NCI-H524 treated with DMSO at 0.1 percent for 48 hours (cell line): ENCODE data around the gene RBKS.

Experiments used
- DNase-seq: peaks from one replicate; lab custom pipeline; 2025; lab: John Stamatoyannopoulos, UW

The RBKS gene

DNA sequence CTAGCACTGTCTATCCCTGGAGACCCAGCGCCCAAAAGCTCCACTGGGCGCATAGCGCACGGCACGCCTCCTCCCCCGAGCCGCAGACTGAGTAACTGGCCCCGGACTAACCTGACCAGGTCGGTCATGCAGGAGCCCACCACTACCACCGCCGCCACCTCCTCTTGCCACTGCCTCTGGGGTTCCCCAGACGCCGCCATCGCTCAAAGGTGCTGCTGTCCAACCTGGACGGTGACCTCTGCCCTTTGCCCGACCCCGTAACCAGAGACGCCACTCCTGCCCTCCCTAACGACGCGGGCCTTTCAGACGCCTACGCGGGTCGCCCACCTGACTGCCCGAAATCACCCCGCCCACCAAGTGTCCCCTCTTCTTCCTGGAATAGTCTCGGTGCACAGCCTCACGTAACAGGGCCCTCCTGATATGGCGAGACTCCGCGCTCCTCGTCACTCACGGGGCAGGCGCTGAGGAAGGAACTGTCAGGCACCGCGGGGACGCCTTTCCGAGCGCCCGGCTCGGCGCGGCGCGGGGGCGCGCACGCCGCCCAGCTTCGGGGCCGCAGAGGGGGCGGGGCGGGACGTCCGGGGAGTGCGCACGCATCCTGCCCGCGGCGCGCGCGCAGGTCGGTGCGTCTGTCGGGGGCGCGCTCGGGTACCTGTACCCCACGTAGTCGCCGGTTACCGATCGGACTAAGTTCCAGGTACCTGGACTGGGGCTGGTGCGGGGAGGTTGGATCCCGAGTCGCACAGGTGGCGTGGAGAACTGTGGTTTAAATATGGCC is at the start of gene RBKS, which contains the start of gene BABAM2:
RBKS (minus strand) TSS at position 242 of the 778 bp plus-strand sequence; CDS start at position 200, 42 bp downstream.
BABAM2 (plus strand) TSS at position 584 of the 778 bp plus-strand sequence. CDS start 3,828 bp downstream, outside the sequence.
- no peak for DNase-seq

DNA sequence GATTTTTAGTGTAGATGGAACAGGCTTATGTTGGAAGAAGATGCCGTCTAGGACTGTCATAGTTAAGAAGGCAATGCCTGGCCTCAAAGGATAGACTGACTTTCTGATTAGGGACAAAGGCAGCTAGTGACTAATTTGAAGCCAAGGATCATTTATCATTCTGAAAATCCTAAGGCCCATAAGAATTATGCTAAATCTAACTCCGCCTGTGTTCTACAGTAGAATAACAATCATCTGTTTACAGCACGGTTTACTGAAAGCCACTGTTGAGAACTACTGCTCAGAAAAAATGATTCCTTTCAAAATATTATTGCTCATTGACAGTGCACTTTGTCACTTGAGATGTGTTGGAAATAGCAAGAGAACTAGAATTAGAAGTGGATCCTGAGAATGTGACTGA is 44.8 kb upstream of the RBKS start:
- DNase-seq, result no peak

DNA sequence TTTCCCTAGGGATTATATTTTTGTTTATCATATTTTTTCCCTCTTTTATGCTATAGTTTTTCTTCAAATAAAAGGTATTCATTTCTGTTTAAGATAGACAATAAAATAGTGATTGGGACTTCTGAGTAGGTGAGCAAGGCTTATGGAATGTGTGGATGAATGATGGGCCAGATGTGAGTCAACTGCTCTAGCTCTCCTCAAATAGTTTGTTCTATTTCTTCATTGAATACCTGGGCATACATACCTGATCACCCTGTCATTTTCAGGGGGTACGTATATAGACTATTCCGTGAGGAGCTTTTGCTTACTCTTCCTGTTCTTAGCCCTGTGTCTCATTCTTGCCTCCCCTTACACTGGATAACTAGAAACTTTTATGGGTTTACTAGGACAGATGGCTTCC is 42.2 kb upstream of the RBKS start:
- no peak for DNase-seq

DNA sequence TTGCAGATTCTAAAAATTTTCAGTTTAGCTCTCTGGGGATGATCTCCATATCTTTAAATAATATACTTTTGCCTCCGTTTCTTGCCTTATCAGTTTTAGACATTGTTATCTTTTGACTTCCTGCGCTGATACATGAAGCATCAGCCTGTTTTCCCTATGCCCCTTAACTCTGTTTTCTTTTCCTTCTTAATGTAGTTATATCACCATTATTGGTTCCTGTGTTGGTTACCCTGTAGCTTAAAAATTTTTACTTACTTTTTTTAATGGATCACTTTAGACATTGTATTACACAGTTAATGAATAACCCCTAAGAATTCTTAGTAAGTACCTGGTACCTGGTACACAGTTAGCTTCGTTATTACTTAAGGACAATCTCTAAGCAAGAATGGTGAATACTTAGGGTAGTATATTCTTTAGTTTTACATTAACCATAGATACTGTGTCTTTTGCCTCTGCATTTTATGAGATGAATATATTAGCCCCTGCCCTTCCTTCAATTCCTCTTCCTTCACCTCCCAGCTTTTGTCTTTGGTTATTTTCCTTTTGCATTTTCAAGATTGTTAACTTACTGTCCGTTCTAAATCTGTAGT is 41.3 kb upstream of the RBKS start:
- no peak for DNase-seq

DNA sequence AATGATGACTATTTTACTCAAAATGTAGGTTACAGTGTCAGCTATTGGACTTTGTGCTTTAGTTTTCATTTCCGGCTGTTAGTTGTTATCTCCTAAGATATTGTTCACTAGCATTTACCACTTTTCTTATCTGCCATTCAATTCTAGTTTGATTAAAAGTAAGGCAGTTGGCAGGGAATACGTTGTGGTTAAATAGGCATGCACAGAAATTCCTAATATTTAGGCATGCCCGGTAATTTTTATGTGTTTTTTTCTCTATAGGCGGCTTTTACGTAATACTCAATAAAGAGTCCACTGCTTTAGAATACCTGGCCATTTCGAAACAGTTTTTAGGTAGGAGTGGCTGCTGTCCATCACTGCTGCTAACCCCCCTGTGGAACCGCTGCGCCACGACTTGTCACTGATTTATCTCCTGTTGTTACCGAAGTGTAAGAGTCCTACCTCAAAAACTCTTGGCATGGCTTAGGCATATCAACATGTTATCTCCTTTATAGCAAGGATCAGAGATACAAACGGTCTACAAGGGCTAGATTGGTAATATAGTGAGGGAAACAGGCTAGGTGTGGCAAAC is 39.8 kb upstream of the RBKS start:
- DNase-seq, result no peak

DNA sequence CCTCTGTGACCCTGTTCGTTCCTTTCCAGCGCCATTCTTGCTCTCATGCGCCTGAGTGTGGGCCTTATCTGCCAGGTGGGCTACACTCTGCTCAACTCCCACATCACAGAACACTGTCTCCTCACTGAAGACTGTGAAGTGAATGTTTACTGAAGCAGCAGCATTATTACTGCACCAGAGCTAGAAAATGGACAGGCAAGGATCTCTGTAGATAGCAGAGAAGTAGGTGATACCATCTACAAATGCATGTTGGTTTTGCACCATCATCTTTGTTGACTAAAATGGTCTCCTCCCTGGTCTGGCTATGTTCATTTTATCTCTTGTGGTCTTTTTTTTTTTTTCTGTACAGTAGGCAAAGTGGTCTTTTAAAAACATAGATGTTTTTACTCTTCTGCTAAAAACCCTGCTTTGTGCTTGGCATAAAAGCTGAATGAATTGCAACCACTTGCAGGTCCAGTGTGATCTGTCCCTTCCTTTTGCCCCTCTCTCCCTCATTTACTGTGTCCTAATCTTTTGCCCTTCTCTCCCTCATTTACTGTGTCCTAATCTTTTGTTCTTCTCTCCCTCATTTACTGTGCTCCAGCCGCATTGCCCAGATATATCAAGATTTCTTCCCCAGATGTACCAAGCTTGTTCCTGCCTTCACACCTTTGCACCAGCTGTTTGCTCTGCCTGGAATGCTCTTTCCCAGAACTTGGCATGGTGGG is 35.7 kb upstream of the RBKS start:
- no peak for DNase-seq

DNA sequence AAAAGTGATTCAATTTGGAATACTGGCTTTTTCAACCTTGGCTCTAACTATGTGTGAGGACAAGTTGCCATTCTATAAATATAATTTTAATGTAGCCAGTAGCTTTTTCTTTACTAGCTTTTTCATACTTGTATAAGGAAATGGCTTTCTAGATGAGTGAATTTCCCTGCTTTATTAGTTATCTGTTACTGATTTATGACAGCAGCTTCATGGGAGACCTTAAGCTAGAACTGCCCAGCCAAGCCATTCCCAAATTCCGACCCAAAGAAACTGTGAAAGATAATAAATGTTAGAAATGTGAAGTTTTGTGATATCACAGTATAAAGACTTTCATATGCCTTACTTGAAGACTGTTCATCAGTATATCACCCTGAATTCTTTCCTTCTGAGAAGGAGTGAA is 32.7 kb upstream of the RBKS start:
- no peak for DNase-seq

DNA sequence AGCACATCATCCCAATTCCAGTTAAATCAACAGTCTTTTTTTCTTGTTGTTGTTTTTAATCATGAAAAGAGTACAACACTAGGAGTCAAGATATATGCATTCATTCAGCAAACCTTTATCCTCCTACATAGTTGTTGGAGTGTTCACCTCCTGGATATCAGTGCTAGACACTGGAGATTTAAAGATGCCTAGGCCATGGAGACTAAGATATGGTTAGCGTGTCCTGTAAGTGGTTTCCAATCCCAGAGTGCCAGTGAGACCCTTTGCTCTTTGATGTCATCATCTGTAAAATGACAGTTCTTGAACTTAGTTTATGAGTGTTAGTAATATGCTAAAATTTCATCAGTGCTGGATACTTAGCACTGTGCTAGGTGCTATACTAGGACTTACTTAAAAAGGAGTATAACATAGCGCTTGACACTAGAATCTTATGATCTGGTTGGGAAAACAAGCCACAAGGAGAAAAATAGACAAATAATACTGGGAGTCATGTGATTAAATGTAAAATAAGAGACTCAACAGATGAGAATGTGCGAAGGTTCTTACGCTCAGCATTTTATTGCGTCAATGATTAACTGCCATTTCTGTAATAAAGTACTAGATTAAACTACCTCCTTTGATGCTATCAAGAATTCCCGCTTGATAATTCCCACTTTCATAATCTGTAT is 31.8 kb upstream of the RBKS start:
- no peak for DNase-seq

DNA sequence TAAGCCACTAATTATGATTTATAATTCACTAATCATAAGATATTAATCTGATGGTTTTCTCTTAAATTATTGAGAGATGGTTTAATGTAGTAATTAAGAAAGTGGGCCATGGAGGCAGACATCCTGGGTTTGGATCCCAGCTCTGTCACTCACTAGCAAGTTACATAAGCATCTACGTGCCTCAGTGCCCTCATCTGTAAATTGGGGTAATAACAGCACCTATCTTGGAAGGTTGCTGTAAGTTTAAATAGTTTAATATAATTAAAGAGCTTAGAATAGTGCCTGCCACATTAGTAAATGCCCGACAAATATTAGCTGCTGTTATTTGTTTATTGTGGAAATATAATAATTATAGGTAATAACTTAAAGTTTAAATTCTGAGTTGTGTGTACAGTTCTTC is 31.2 kb upstream of the RBKS start:
- no peak for DNase-seq

DNA sequence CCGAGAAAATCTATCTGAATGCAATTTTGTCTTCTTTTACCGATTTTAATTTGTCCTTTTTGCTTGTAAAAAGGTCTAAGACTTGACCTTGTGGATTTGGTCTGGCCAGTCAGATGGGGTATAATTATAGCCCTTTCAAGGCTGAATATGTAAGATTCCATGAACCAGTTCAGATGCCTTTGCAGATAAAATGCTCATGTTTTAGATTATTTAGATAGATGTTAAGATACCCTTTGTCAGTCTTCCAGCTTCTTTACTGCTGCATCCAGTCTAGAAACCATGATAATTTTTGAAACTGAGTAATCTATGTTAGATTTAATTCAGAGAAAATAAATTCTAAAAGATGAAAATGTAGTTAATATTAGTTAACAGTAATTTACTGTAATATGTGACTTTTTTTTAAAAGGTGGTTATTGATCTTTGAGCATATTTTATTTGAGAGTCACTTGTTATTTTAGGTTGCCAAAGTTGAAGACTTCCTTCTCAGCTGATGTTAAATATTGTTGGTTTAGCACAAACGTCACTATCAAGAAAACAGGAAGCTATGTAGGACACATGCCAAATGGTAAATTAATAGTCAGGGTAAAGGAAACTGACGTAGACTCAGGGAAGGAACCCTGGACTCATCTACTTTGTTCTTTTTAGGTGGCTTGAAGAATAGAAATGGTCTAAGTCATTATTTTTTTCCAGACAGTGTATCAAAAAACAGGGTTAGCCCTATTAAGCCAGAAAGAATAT is 30.1 kb upstream of the RBKS start:
- DNase-seq, result no peak

DNA sequence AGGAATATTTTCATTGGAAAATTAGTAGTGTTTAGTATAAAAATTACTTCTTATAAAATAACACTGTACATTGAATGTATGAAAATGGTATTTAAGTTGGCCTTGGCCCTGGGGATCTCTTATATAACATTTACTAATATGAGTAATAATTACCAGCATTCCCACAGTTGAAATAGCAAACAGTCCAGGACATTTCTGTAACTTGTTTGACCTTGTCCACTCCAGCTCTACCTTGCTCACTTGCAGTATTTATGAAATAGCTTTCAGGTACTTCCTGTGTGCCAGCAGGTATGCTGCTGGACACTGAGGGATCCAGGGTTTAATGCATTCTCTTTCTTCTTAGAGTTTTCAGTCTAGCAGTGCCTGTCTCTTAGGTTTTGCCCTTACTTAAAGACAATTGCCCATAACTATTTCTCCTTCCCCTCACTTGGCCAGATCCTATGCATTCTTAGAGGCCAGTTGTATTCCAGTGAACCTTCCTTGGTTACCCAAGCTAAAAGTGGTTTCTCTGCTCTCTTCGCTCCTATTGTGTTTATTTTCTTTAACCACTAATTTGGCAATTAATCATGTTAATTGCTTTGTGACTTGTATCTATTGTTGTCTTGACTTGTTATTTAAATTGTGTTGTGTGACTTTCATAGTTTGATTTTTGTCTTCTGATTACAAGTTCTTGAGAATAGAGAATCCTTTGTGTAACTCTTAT is 26.3 kb upstream of the RBKS start:
- DNase-seq, result no peak

DNA sequence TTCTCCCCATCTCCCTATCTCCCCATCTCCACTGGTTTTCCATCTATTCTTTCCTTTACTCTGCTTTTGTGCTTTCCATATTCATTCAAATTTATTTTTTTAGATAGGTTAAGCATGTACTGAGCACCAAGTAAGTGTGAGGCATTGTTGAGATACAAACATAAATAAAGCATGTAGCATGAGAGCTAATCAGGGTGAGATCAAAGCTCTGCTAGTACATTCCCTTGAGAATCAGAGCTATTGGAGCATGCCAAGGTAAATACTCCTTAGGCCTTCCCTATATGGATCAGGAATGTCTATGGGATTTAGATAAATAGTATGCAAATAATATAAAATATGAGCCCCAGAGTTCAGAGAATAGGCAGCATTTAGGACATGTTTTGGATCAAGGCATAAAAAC is 25.7 kb upstream of the RBKS start:
- DNase-seq, result no peak

DNA sequence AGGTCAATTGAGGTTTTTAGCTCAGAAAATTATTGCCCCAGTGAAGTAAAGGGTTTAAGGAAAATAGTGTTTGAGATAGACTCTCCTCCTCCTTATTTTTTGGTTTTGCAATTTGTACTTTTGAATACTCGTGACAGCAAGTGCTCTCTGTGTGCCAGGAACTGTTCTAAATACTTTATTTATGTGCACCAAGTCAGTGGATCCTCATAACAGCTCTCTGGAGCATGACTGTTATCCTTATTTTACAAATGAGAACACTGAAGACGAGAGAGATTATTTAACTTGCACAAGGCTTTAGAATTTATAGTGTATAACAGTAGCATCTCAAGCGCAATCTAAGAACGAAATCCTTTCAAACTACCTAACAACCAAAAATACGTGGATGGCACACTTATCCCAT is 25.0 kb upstream of the RBKS start:
- no peak for DNase-seq

DNA sequence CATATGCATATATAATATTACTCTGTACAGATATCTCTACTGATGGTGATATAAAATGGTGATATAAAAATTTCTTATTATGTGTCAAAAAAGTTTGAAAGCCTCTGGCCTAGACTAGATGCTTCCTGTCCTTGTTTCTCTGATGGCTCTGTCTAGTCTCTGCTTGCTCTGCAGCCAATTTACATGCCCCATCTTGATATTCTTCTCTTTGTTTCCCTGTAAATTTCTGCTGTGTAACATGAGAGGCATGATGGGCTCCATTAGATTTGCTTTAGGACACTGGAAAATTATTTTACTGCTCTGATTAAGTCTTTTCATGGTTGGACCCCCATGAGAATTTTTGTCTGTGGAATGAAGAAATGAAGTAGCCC is 24.6 kb upstream of the RBKS start:
- no peak for DNase-seq

DNA sequence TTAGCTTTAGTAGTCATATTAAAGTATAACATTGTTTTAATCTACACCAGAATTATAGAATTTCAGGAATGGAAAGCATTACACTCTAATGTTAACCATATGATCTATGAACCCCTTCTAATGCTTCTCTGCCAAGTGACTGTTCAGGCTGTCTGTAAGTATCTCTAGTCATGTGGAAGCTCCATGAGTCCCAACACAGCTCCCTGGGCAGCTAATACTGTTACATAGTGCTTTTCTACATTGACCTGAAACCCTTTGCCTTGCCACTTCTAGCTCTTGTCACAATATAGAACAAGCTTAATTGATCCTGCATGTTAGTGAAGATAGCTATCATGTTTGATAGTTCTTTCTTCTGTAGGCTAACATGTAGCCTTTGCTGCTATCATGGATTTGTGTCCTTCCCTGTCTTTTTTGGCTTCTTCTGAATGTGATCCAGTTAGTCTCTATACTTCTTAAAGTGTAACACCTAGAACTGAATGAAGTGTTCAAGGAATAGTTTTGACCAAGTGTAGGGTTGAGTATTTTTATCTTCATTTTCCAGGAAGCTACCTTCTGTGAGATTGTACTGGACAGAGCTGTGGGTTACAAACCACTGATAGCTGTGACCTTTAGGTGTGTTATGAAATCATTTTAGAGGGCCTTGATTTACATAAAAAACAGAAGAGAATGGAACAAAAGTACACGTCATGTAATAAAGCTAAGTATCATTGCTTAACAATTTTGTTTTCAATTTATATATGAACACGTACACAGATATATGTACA is 24.0 kb upstream of the RBKS start:
- DNase-seq, result no peak

DNA sequence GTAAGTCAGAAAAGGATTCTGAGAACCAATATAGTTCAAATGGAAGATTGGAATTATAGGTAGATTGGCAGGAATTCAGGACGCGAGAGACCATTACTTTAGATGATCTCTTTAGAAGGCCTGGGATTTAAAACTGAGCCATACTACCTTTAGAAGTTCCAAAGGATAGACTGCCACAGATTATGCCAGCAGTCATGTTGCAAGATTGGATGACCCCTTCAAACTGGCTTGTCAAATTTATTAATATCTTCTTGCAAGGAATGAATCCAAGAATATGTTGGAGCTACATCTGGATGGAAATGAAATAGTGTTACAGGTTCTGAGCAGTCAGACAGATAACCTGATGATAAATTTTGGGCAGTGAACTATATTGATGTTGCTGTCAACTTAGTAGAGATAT is 22.3 kb upstream of the RBKS start:
- DNase-seq, result no peak

DNA sequence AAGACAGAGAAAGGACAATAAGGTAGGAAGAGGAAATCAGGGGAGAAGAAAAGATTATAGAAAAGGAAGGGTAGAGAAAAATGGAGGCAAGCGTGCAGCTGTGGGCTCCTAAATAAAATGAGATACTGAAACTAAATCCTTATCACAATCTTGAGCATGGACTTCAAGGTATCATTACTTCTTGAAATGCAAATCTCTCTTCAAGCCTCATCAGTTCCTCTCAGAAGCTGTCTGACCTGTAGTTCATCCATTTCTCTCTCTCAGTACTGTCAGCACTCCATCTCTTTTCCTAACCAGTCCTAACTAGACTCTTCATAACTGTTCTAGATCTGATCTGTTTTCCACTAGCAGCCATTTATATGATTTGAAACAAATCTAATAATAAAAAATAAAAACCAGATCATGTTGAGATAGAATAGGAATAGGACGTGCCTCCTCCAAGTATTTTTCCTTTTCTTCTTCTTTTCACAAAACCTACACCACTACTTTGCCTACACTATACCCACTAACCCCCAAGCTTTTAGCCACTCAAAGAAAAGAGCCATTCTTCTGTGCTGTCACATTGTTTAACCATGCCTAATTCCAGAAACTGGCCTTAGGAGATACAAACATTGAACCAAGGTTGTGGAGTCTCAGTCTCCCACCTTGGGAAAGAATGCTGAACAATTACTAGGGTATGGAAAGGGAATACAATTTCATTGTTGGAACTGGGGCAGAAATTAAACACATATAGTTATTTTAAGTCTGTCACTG is 21.4 kb upstream of the RBKS start:
- DNase-seq, result no peak

DNA sequence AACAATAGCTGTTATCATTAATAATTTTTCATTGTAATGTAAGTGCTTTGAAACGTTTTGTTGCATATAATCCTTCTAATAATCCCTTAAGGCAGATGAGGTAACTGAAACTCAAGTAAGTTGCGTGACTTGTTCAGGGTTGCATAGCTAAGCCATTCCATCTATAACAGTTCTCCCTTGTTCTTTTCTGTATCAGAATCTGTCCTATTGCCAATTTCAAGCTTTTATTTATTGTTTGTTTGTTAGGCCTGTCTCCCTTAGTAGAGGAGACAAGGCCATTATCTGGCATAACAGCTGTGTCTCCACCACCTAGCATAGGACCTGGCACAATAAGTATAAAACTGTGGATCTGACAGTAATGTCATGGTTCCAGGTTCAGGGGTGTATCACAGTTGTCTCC is 19.7 kb upstream of the RBKS start:
- DNase-seq, result no peak

DNA sequence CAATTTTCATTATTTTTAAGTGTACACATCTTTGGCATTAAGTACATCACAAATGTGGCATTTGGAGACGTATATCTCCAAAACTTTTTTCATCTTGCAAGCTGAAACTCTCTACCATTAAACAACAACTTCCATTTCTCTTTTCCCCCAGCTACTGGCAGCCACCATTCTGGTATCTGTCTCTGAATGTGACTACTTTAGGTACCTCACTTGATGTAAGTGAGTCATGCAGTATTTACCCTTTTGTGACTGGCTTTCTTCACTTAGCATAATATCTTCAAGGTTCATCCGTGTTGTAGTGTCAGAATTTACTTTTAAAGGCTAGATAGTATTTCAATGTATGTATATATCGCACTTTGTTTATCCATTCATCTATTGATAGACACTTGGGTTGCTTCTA is 17.4 kb upstream of the RBKS start:
- DNase-seq, result no peak

DNA sequence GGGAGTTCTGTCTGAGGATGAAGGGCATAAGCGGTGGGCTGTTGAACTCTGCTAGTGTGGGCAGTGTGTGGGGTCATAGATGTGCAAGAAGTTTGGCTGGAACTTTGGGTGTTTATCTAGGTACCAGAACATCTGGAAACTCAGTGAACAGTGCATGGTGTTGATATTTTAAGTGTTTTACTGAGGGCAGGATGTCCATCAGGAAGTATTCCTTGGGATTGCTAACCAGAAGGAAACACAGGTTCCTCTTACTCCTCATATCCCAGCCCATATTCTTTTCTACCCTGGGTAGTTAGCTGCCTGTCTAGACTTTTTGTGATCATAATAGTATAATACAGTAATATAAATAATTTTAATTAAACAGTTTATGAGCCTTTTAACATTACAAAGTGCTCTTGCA is 15.9 kb upstream of the RBKS start:
- no peak for DNase-seq
